NAMALWA (cell line): Measurements from ENCODE around the gene TCP11.

ENCODE experiments used
- DNase-seq: peaks from one replicate; pipeline ENCODE4 v3.0.0-alpha.2; 2015; ENCODE audit warnings: low spot score

Gene TCP11

GRCh38 chr6:35141007-35141655, at the start of gene TCP11:
TSS of gene TCP11 (minus strand) at chr6:35141339. CDS start at chr6:35140870, 469 bp downstream.
- DNase-seq, result no peak

GRCh38 chr6:35190306-35190705, 49.2 kb upstream of the TCP11 start:
- no peak for DNase-seq

GRCh38 chr6:35188886-35189285, 47.7 kb upstream of the TCP11 start:
- no peak for DNase-seq

GRCh38 chr6:35186571-35186970, 45.4 kb upstream of the TCP11 start:
- no peak for DNase-seq

GRCh38 chr6:35185971-35186370, 44.8 kb upstream of the TCP11 start:
- DNase-seq, result no peak

GRCh38 chr6:35185302-35185681, 44.2 kb upstream of the TCP11 start:
- no peak for DNase-seq

GRCh38 chr6:35184580-35185301, 43.6 kb upstream of the TCP11 start:
- no peak for DNase-seq

GRCh38 chr6:35183935-35184334, 42.8 kb upstream of the TCP11 start:
- no peak for DNase-seq

GRCh38 chr6:35183281-35183680, 42.1 kb upstream of the TCP11 start:
- DNase-seq, result no peak

GRCh38 chr6:35181933-35182612, 40.9 kb upstream of the TCP11 start:
- no peak for DNase-seq

- DNase-seq, result no peak
Observed at GRCh38 chr6:35181308-35181932, 40.3 kb upstream of the TCP11 start.

- no peak for DNase-seq
Observed at GRCh38 chr6:35179901-35180535, 38.9 kb upstream of the TCP11 start.

- peak; percentile 15 for DNase-seq
Observed at GRCh38 chr6:35178932-35179832, 38.0 kb upstream of the TCP11 start.

GRCh38 chr6:35178012-35178411, 36.9 kb upstream of the TCP11 start:
- DNase-seq, result no peak

- no peak for DNase-seq
Observed at GRCh38 chr6:35177596-35177995, 36.5 kb upstream of the TCP11 start.

- DNase-seq, result peak; percentile 45
Observed at GRCh38 chr6:35177157-35177556, 36.0 kb upstream of the TCP11 start.

- DNase-seq, result no peak
Observed at GRCh38 chr6:35176301-35177024, 35.3 kb upstream of the TCP11 start.

- DNase-seq, result no peak
Observed at GRCh38 chr6:35174501-35174900, 33.4 kb upstream of the TCP11 start.

GRCh38 chr6:35174088-35174434, 32.9 kb upstream of the TCP11 start:
- no peak for DNase-seq

GRCh38 chr6:35173427-35174087, 32.4 kb upstream of the TCP11 start:
- DNase-seq, result peak; percentile 7
